GM20000 (cell line): Measurements from ENCODE around the gene KYNU.
"Not testable (repeated sequence)": the region's sequence is repeated elsewhere in the genome, so short reads cannot be mapped to it uniquely, and the experiment has no call there.

ENCODE experiments used
- DNase-seq: peaks from one replicate; pipeline ENCODE4 v3.0.0; 2012; ENCODE audit warnings: low spot score
- CTCF ChIP-seq: IDR thresholded peaks from 2 replicates; pipeline ENCODE4 v1.5.1; 2012; ENCODE audit warnings: mild to moderate bottlenecking, control low read depth; ENCODE audit errors: extremely low read depth, missing control alignments

The KYNU gene

GRCh38 chr2:142879151-142879550 lies 1.7 kb downstream of the KYNU start:
- DNase-seq: no peak
- no peak for TF ChIP-seq CTCF

GRCh38 chr2:142880279-142880678 lies 2.8 kb downstream of the KYNU start:
- no peak for DNase-seq
- TF ChIP-seq CTCF: no peak

GRCh38 chr2:142881619-142882018 lies 4.2 kb downstream of the KYNU start:
- no peak for TF ChIP-seq CTCF
- no peak for DNase-seq

GRCh38 chr2:142882500-142882899 lies 5.0 kb downstream of the KYNU start:
- not testable (repeated sequence) for DNase-seq

- TF ChIP-seq CTCF: no peak
- no peak for DNase-seq
These were observed 6.1 kb downstream of the KYNU start for GRCh38 chr2:142883526-142883925.

GRCh38 chr2:142885543-142885942 lies 8.1 kb downstream of the KYNU start:
- TF ChIP-seq CTCF: no peak
- DNase-seq: no peak

- no peak for TF ChIP-seq CTCF
These were observed 15.3 kb downstream of the KYNU start for GRCh38 chr2:142892715-142893114.

GRCh38 chr2:142893241-142893640 lies 15.8 kb downstream of the KYNU start:
- no peak for TF ChIP-seq CTCF
- DNase-seq: no peak

More at GRCh38 chr2:142892715-142893114, 15.3 kb downstream of the KYNU start:
- peak; percentile 58 for DNase-seq
